ENCODE data around the gene CPEB4. TPM values are rescaled to one million over a fixed set of nuclear protein-coding genes. Genes with fewer than 3 reads are reported as not detected.

The CPEB4 gene
- total and polyA plus RNA-seq, 12 donors = 34.4 to 381 (median 149) TPM

DNA sequence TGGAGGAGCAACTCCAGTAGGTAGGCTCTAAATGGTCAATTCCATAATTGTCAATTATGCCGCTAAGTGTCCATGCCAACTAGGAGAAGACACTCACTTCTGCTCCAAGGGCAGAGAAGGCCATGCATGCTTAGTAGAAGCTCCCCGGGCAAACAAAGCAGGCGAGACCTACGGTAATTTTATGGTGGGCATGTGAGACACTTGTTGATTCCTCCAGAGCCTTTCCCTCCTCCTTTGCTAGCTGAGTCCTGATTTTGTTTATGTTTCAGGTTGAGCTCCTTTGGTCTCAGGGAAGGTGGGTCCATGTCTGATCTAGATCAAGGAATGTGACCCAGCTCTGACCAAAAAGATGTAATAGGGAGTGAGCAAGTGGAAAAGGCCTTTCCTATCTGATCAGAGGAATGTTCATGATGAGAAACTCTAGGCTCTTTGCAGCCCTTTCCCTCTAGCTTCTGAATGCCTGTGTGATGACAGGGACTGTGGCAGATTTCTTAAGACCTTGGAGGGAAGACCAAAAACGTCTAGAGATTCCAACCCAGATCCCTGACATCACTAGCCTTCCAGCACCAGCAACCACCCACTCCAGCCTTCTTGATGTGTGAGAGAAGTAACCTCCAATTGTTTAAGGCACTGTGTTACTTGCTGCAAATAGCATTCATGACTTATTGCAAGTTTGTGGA is 7.7 kb upstream of the CPEB4 start:
- intact Hi-C loops (cut with DNase I) = no loop called here
- Histone ChIP-seq H3K27ac (peak overlapping the region in 1 of 5 donors; percentile 17), H3K4me1 (replicated peaks in 1 of 2) (peaks cover 12 to 28% of the 10 kb centered on the region in 2 donors), H3K36me3 (replicated peaks in 1 of 2) (no peaks in the 10 kb centered on the region), H3K27me3 (no peaks in the 10 kb centered on the region), H3K4me3 (no peak overlapping the region), H3K9me3 (replicated peaks in 1 of 3) (no peaks in the 10 kb centered on the region)
- WGBS, 4 donors = 82 to 85% (median 85%) methylated on average over 5 of the region's 5 CpGs
- TF ChIP-seq POLR2A (IDR thresholded peaks at IDR 0.05) = no peak
- TF ChIP-seq, protein P1, sequence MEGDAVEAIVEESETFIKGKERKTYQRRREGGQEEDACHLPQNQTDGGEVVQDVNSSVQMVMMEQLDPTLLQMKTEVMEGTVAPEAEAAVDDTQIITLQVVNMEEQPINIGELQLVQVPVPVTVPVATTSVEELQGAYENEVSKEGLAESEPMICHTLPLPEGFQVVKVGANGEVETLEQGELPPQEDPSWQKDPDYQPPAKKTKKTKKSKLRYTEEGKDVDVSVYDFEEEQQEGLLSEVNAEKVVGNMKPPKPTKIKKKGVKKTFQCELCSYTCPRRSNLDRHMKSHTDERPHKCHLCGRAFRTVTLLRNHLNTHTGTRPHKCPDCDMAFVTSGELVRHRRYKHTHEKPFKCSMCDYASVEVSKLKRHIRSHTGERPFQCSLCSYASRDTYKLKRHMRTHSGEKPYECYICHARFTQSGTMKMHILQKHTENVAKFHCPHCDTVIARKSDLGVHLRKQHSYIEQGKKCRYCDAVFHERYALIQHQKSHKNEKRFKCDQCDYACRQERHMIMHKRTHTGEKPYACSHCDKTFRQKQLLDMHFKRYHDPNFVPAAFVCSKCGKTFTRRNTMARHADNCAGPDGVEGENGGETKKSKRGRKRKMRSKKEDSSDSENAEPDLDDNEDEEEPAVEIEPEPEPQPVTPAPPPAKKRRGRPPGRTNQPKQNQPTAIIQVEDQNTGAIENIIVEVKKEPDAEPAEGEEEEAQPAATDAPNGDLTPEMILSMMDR (IDR thresholded peaks at IDR 0.05) = no peak
- DNase-seq = no peak

DNA sequence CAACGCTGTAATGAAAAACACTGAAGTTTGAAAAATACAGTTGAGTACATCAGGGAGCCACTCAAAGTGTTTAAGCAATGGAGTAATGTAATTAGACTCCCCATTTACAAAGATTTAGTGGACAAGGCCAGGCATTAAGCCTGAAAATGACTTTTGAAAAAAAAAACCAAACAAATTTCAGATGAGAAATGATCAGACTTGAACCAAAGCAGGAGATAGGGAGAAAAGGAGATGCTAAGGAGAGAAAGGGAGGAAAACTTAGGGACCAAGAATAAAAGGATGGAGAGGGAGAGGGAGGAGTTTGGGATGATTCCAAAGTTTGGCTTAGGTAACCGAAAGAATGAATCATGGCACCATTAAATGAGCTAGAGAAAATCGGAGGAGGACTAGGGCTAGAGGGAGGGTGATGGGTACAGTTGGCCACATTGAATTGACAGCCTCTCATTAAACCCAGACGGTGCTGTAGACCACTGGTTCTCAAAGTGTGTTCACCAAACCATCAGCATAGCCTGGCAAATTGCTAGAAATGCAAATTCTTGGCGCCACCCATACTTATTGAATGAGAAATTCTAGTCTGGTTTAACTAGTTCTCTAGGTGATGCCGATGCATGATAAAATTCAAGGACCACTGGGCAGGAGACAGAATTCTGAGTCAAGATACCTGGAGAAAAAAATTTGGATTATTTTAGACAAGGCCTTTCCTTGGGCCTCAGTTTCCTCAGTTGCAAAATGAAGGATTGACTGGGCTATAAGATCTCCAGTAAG is 6.2 kb upstream of the CPEB4 start:
- H3K9me3 ChIP-seq (replicated peaks in 1 of 3) = no peaks in the 10 kb centered on the region
- 74 to 84% (median 78%) methylated on average over 6 of the region's 6 CpGs for WGBS, 4 donors
- peaks cover 12 to 28% of the 10 kb centered on the region in 2 donors for H3K4me1 ChIP-seq (replicated peaks in 1 of 2)
- TF ChIP-seq POLR2A (IDR thresholded peaks at IDR 0.05) = no peak
- TF ChIP-seq, protein P1 (IDR thresholded peaks at IDR 0.05) = no peak
- no peaks in the 10 kb centered on the region for H3K36me3 ChIP-seq (replicated peaks in 1 of 2)
- intact Hi-C loops (cut with DNase I) = no loop called here
- H3K27ac ChIP-seq = no peak overlapping the region
- H3K4me3 ChIP-seq = no peak overlapping the region
- H3K27me3 ChIP-seq = no peaks in the 10 kb centered on the region
- DNase-seq = no peak

DNA sequence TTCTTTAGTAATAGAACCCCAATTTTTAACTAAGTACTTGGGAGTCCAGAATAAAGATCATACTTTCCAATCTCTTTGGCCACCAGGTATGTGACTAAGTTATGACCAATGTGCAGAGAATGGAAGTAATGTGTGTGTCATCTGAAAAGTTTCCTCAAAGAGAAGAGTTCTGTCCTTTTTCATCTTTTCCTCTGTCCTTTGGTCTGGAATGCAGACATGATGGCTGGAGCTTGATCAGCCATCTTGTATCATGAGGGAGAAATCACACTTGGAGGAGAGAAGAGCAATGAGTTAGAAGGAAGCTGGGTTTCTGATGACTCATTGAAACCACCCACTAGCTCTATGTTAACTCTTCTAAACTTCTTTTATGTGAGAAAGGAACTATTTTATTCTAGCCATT is 5.5 kb upstream of the CPEB4 start:
- Histone ChIP-seq H3K36me3 (replicated peaks in 1 of 2) (no peaks in the 10 kb centered on the region), H3K27ac (no peak overlapping the region), H3K4me1 (replicated peaks in 1 of 2) (peaks cover 12 to 34% of the 10 kb centered on the region in 2 donors), H3K27me3 (no peaks in the 10 kb centered on the region), H3K4me3 (no peak overlapping the region), H3K9me3 (replicated peaks in 1 of 3) (no peaks in the 10 kb centered on the region)
- DNase-seq = no peak
- no peak for TF ChIP-seq POLR2A (IDR thresholded peaks at IDR 0.05)
- TF ChIP-seq, protein P1 (IDR thresholded peaks at IDR 0.05) = no peak
- intact Hi-C loops (cut with DNase I) = no loop called here

DNA sequence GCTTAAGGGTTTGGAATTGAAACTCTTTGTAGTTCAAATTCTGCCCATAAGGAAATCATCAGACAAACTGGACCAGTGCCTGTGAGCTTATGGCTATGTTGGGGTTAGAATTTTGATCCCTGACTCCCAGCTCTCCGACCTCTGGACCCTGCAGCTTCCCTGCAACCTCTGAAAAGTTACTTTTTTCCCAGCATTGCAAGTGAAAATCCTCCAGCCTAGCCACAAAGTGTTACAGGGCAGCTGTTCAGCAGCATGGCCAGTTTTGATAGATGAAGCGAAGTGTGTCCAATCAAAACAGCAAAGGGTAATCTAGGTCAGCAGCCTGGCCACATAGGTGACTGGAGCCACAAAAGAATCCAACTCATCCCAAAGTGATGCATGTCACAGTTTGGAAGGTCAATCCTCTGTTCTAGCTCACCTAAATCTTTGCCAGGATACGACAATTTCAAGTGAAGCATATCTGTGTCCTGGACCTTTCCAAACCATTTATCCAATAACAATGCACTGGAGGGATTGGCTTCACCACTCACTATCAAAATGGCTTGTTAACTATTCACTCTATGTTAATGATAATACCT is 4.7 kb upstream of the CPEB4 start:
- Histone ChIP-seq H3K4me1 (replicated peaks in 1 of 2) (peaks cover 7 to 29% of the 10 kb centered on the region in 2 donors), H3K9me3 (replicated peaks in 1 of 3) (no peaks in the 10 kb centered on the region), H3K36me3 (replicated peaks in 1 of 2) (no peaks in the 10 kb centered on the region), H3K4me3 (no peak overlapping the region), H3K27me3 (no peaks in the 10 kb centered on the region), H3K27ac (no peak overlapping the region)
- WGBS, 4 donors = 69 to 75% (median 73%) methylated on average over 3 of the region's 3 CpGs
- DNase-seq = no peak
- intact Hi-C loops (cut with DNase I) = no loop called here
- TF ChIP-seq, protein P1 (IDR thresholded peaks at IDR 0.05) = no peak
- no peak for TF ChIP-seq POLR2A (IDR thresholded peaks at IDR 0.05)

Data from adrenal gland (tissue), 12 donors.